ACC112 (cell line): Measurements from ENCODE around the gene SYNGAP1.

Experiments
- H2AFZ ChIP-seq: fragments of 200-600 bp; sonication (generic); one replicate; pipeline ENCODE4 v1.6.0; 2017; ENCODE audit warnings: antibody characterized with exemption, low read length; ENCODE audit not compliant: unreplicated experiment
- H3K27ac ChIP-seq: fragments of 200-600 bp; sonication (generic); 2 replicates; pipeline ENCODE4 v1.5.1; 2014; ENCODE audit warnings: low read depth, mild to moderate bottlenecking, antibody characterized with exemption, low read length, moderate library complexity
- H3K27me3 ChIP-seq: fragments of 200-600 bp; sonication (generic); 2 replicates; pipeline ENCODE4 v1.6.1; 2014; ENCODE audit warnings: mild to moderate bottlenecking, antibody characterized with exemption, low read length, moderate library complexity, mixed read lengths; ENCODE audit not compliant: insufficient read depth
- H3K36me3 ChIP-seq: fragments of 200-600 bp; sonication (generic); 2 replicates; pipeline ENCODE4 v1.6.1; 2016; ENCODE audit warnings: mild to moderate bottlenecking, antibody characterized with exemption, low read length, moderate library complexity, mixed read lengths; ENCODE audit not compliant: insufficient read depth
- H3K4me1 ChIP-seq: fragments of 200-600 bp; sonication (generic); one replicate; pipeline ENCODE4 v1.6.1; 2016; ENCODE audit warnings: low read length, mixed read lengths; ENCODE audit not compliant: insufficient read depth, unreplicated experiment, control insufficient read depth
- H3K4me3 ChIP-seq: fragments of 200-600 bp; sonication (generic); 2 replicates; pipeline ENCODE4 v1.5.1; 2014; ENCODE audit warnings: mild to moderate bottlenecking, low read depth, low read length
- H3K79me2 ChIP-seq: fragments of 200-600 bp; sonication (generic); one replicate; pipeline ENCODE4 v1.6.0; 2016; ENCODE audit warnings: low read length; ENCODE audit not compliant: control insufficient read depth, unreplicated experiment, insufficient read depth

The SYNGAP1 gene

GRCh38 chr6:33425668-33426577 is 6.1 kb downstream of the SYNGAP1 start:
- Histone ChIP-seq H3K79me2 (peaks cover 25% of the 10 kb centered on the region), H3K4me3 (peak overlapping the region; percentile 71), H3K4me1 (peaks cover 42% of the 10 kb centered on the region), H2AFZ (peak overlapping the region; percentile 70), H3K27ac (peak overlapping the region; percentile 61), H3K36me3 (no peaks in the 10 kb centered on the region; the same call in 1 of the 2 replicates), H3K27me3 (no peaks in the 10 kb centered on the region)

- no peaks in the 10 kb centered on the region for H3K27me3 ChIP-seq
- no peaks in the 10 kb centered on the region; the same call in 1 of the 2 replicates for H3K36me3 ChIP-seq
- H3K4me1 ChIP-seq = peaks cover 42% of the 10 kb centered on the region
- peaks cover 26% of the 10 kb centered on the region for H3K79me2 ChIP-seq
- H3K4me3 ChIP-seq = peak overlapping the region; percentile 71
- H2AFZ ChIP-seq = no peak overlapping the region
- peak overlapping the region; percentile 61 for H3K27ac ChIP-seq
Measured at GRCh38 chr6:33426590-33427511, 7.0 kb downstream of the SYNGAP1 start.

- no peaks in the 10 kb centered on the region for H3K27me3 ChIP-seq
- no peak overlapping the region for H2AFZ ChIP-seq
- no peaks in the 10 kb centered on the region; the same call in 1 of the 2 replicates for H3K36me3 ChIP-seq
- peaks cover 19% of the 10 kb centered on the region for H3K79me2 ChIP-seq
- peaks cover 42% of the 10 kb centered on the region for H3K4me1 ChIP-seq
- H3K4me3 ChIP-seq = peak overlapping the region; percentile 74
- H3K27ac ChIP-seq = no peak overlapping the region
Measured at GRCh38 chr6:33427585-33428223, 7.8 kb downstream of the SYNGAP1 start.

- Histone ChIP-seq H3K4me1 (peaks cover 42% of the 10 kb centered on the region), H3K27me3 (no peaks in the 10 kb centered on the region), H3K36me3 (no peaks in the 10 kb centered on the region; the same call in 1 of the 2 replicates), H3K79me2 (peaks cover 19% of the 10 kb centered on the region), H3K27ac (no peak overlapping the region), H3K4me3 (peak overlapping the region; percentile 74), H2AFZ (no peak overlapping the region)
Measured at GRCh38 chr6:33428224-33428965, 8.5 kb downstream of the SYNGAP1 start.

- H3K4me1 ChIP-seq = peaks cover 42% of the 10 kb centered on the region
- no peak overlapping the region for H3K27ac ChIP-seq
- H3K36me3 ChIP-seq = no peaks in the 10 kb centered on the region
- peaks cover 19% of the 10 kb centered on the region for H3K79me2 ChIP-seq
- no peaks in the 10 kb centered on the region for H3K27me3 ChIP-seq
- peak overlapping the region; percentile 74 for H3K4me3 ChIP-seq
- H2AFZ ChIP-seq = no peak overlapping the region
Measured at GRCh38 chr6:33428966-33429749, 9.3 kb downstream of the SYNGAP1 start.

GRCh38 chr6:33429750-33430052 is 9.8 kb downstream of the SYNGAP1 start:
- Histone ChIP-seq H3K4me3 (no peak overlapping the region), H3K36me3 (no peaks in the 10 kb centered on the region), H3K27me3 (no peaks in the 10 kb centered on the region), H3K4me1 (peaks cover 38% of the 10 kb centered on the region), H2AFZ (no peak overlapping the region), H3K79me2 (peaks cover 19% of the 10 kb centered on the region), H3K27ac (no peak overlapping the region)

GRCh38 chr6:33430334-33430733 is 10.5 kb downstream of the SYNGAP1 start:
- Histone ChIP-seq H3K4me3 (no peak overlapping the region), H3K27me3 (no peaks in the 10 kb centered on the region), H3K27ac (no peak overlapping the region), H2AFZ (no peak overlapping the region), H3K4me1 (peaks cover 32% of the 10 kb centered on the region), H3K79me2 (peaks cover 19% of the 10 kb centered on the region), H3K36me3 (no peaks in the 10 kb centered on the region)

GRCh38 chr6:33430991-33431879 is 11.4 kb downstream of the SYNGAP1 start:
- Histone ChIP-seq H3K36me3 (0 out of 2 replicates have a peak, but pooled peaks cover 3% of the 10 kb centered on the region), H3K4me1 (peaks cover 32% of the 10 kb centered on the region), H3K4me3 (no peak overlapping the region), H3K27me3 (no peaks in the 10 kb centered on the region), H2AFZ (no peak overlapping the region), H3K27ac (no peak overlapping the region), H3K79me2 (peaks cover 19% of the 10 kb centered on the region)
